Measurements from ENCODE around the gene RASGRF2. TPM values are rescaled to one million over a fixed set of nuclear protein-coding genes. Genes with fewer than 3 reads are reported as not detected.

RASGRF2 gene
- polyA plus RNA-seq, 4 donors = 0.54 to 3.0 (median 1.5) TPM

DNA sequence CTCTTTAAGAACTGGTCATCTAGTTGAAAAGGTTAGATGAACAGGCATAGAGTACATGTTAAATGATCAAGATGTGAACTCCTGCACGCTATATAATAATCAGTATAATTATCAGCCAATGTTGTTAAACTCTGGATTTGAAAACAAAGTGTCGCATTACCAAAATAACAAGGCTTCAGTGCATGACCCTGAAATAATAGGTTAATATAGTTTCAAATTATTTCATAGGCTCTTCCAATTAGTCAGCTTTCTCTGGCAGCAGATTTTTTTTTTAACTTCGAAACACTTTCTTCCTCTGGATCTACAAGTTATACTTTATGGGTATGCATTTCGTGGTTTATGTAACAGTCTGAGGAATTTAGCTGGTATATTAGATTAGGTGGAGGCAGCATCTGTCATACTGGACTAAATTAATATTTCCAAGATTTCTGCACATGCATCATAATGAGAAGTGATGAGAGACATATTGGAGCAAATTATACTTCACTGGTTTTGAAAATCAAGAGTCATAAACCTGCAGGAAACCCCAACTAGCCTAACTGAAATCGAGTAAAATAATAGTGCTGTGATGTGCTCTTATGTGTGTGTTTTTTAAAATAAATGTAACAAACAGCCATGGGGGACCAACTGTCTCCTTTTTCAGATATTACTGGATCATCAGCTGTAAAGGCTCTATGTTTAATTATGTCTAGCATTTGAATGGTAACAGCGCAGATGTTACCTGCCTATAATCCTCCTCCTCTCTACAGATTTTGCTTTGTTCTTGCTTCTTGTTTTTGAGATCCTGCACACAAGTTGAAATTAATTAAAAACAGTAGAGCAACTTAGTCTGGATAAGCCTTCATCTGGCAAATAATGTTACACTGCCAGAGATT lies 187.1 kb downstream of the RASGRF2 start:
- Histone ChIP-seq H3K9me3 (ENCODE audit: control insufficient read depth in 2 of 2, insufficient read depth in 1 of 2, low read depth in 1 of 2, low read length in 1 of 2) (no peaks in the 10 kb centered on the region), H3K27ac (ENCODE audit: low read depth in 1 of 3, low read length in 2 of 3) (no peak overlapping the region), H3K27me3 (ENCODE audit: control insufficient read depth in 3 of 3, insufficient read depth in 3 of 3, low read length in 3 of 3) (no peaks in the 10 kb centered on the region), H3K4me1 (ENCODE audit: control insufficient read depth in 3 of 3, insufficient read depth in 2 of 3, low read depth in 1 of 3, low read length in 2 of 3) (no peaks in the 10 kb centered on the region), H3K36me3 (ENCODE audit: control insufficient read depth in 3 of 3, insufficient read depth in 2 of 3, low read depth in 1 of 3, low read length in 3 of 3) (no peaks in the 10 kb centered on the region), H3K4me3 (ENCODE audit: low read depth in 1 of 3, low read length in 3 of 3) (no peak overlapping the region)
- DNase-seq = no peak
- 60 to 76% (median 73%) methylated on average over 6 of the region's 6 CpGs for WGBS, 3 donors
- no peak for FAIRE-seq

DNA sequence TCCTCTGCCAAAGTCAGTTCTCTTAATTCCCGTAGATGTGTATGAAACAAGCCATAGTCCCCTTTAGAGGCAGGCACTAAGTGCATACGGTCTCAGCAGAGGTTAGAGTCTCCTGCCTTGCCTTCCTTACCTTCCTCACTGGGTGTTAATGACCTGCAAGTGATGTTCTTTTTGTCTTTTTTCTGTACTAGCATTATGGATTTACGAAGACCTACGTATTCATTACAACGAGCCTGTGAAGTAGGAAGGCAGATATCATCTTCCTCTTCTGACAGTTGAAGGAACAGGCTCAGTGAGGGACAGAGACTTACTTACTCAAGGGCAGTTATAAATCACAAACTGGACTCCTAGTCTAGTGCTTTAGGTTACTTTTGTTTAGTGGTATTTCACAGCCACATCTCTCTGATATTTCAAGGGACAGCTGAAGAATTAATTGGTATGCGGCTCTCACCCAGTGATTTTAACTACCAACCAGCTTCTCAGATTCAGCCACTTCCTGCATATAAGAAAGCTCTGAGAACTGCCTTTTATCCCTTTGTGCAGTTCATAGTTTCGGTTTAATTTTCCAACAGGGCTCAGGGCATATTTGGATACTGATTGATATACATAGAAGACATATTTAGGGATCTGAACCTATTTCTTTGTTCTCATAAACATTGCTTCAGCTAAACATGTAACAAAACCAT lies 187.9 kb downstream of the RASGRF2 start:
- Histone ChIP-seq H3K27me3 (ENCODE audit: control insufficient read depth in 3 of 3, insufficient read depth in 3 of 3, low read length in 3 of 3) (no peaks in the 10 kb centered on the region), H3K9me3 (ENCODE audit: control insufficient read depth in 2 of 2, insufficient read depth in 1 of 2, low read depth in 1 of 2, low read length in 1 of 2) (no peaks in the 10 kb centered on the region), H3K36me3 (ENCODE audit: control insufficient read depth in 3 of 3, insufficient read depth in 2 of 3, low read depth in 1 of 3, low read length in 3 of 3) (no peaks in the 10 kb centered on the region), H3K4me1 (ENCODE audit: control insufficient read depth in 3 of 3, insufficient read depth in 2 of 3, low read depth in 1 of 3, low read length in 2 of 3) (no peaks in the 10 kb centered on the region), H3K27ac (ENCODE audit: low read depth in 1 of 3, low read length in 2 of 3) (no peak overlapping the region), H3K4me3 (ENCODE audit: low read depth in 1 of 3, low read length in 3 of 3) (no peak overlapping the region)
- no peak for DNase-seq
- no peak for FAIRE-seq
- 74 to 87% (median 82%) methylated on average over 7 of the region's 7 CpGs for WGBS, 3 donors

DNA sequence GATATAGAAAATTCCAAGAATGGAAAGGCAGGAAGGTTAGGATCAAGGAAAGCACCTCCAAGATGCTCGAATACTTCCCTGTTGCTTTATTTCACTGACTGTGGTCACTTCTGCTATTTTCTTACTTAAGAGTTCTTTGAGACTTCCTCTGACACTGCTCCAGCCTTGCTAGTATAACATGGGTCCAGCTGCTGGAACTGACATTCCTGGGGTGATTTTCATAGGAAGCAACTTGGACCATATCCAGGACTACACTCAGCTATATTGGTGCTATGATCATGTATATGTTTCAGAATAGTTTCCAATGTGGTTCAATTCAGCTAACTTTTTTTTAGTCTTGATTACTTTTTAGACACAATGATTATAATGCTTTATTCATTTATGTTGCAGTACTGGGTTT lies 191.4 kb downstream of the RASGRF2 start:
- H3K27me3 ChIP-seq (ENCODE audit: control insufficient read depth in 3 of 3, insufficient read depth in 3 of 3, low read length in 3 of 3) = no peaks in the 10 kb centered on the region
- H3K9me3 ChIP-seq (ENCODE audit: control insufficient read depth in 2 of 2, insufficient read depth in 1 of 2, low read depth in 1 of 2, low read length in 1 of 2) = peaks cover 0 to 5% of the 10 kb centered on the region in 2 donors
- H3K4me3 ChIP-seq (ENCODE audit: low read depth in 1 of 3, low read length in 3 of 3) = no peak overlapping the region
- H3K4me1 ChIP-seq (ENCODE audit: control insufficient read depth in 3 of 3, insufficient read depth in 2 of 3, low read depth in 1 of 3, low read length in 2 of 3) = no peaks in the 10 kb centered on the region
- FAIRE-seq = no peak
- WGBS, 3 donors = 30 to 88% (median 85%) methylated on average over 1 of the region's 1 CpG
- no peak for DNase-seq
- H3K36me3 ChIP-seq (ENCODE audit: control insufficient read depth in 3 of 3, insufficient read depth in 2 of 3, low read depth in 1 of 3, low read length in 3 of 3) = no peaks in the 10 kb centered on the region
- H3K27ac ChIP-seq (ENCODE audit: low read depth in 1 of 3, low read length in 2 of 3) = no peak overlapping the region

DNA sequence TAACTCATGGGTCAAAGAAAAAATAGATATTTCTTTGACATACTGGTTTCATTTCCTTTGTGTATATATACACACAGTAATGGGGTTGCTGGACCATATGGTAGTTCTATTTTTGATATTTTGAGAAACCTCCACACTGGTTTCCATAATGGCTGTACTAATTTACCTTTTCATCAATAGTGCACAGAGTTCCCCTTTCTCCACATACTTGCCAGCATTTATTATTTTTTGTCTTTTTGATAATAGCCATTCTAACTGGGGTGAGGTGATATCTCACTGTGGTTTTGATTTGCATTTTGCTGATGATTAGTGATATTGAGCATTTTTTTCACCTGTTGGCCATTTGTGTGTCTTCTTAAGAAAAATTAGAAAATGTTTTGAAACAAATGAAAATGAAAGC lies 194.6 kb downstream of the RASGRF2 start:
- Histone ChIP-seq H3K4me1 (ENCODE audit: control insufficient read depth in 3 of 3, insufficient read depth in 2 of 3, low read depth in 1 of 3, low read length in 2 of 3) (no peaks in the 10 kb centered on the region), H3K36me3 (ENCODE audit: control insufficient read depth in 3 of 3, insufficient read depth in 2 of 3, low read depth in 1 of 3, low read length in 3 of 3) (no peaks in the 10 kb centered on the region), H3K27ac (ENCODE audit: low read depth in 1 of 3, low read length in 2 of 3) (no peak overlapping the region), H3K9me3 (ENCODE audit: control insufficient read depth in 2 of 2, insufficient read depth in 1 of 2, low read depth in 1 of 2, low read length in 1 of 2) (peaks cover 0 to 5% of the 10 kb centered on the region in 2 donors), H3K4me3 (ENCODE audit: low read depth in 1 of 3, low read length in 3 of 3) (no peak overlapping the region), H3K27me3 (ENCODE audit: control insufficient read depth in 3 of 3, insufficient read depth in 3 of 3, low read length in 3 of 3) (no peaks in the 10 kb centered on the region)
- FAIRE-seq = peak; percentile 33
- DNase-seq = no peak

DNA sequence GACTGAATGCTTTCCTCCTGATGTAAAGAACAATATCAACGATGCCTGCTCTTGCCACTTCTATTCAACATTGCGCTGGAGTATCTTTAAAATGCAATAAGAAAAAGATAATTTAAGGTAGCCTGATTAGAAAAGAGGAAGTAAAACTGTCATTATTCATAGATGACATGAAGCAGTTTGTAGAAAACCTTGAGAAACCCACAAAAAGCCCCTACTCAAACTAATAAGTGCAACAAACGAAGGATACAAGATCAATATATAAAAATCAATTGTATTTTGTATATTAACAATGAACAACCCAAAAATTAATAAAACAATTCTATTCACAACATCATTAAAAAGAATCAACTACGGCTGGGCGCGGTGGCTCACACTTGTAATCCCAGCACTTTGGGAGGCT lies 196.6 kb downstream of the RASGRF2 start:
- H3K4me1 ChIP-seq (ENCODE audit: control insufficient read depth in 3 of 3, insufficient read depth in 2 of 3, low read depth in 1 of 3, low read length in 2 of 3) = no peaks in the 10 kb centered on the region
- no peak for DNase-seq
- H3K9me3 ChIP-seq (ENCODE audit: control insufficient read depth in 2 of 2, insufficient read depth in 1 of 2, low read depth in 1 of 2, low read length in 1 of 2) = peaks cover 0 to 5% of the 10 kb centered on the region in 2 donors
- no peak for FAIRE-seq
- no peaks in the 10 kb centered on the region for H3K27me3 ChIP-seq (ENCODE audit: control insufficient read depth in 3 of 3, insufficient read depth in 3 of 3, low read length in 3 of 3)
- no peaks in the 10 kb centered on the region for H3K36me3 ChIP-seq (ENCODE audit: control insufficient read depth in 3 of 3, insufficient read depth in 2 of 3, low read depth in 1 of 3, low read length in 3 of 3)
- H3K4me3 ChIP-seq (ENCODE audit: low read depth in 1 of 3, low read length in 3 of 3) = no peak overlapping the region
- no peak overlapping the region for H3K27ac ChIP-seq (ENCODE audit: low read depth in 1 of 3, low read length in 2 of 3)
- 90 to 94% (median 91%) methylated on average over 6 of the region's 6 CpGs for WGBS, 3 donors

DNA sequence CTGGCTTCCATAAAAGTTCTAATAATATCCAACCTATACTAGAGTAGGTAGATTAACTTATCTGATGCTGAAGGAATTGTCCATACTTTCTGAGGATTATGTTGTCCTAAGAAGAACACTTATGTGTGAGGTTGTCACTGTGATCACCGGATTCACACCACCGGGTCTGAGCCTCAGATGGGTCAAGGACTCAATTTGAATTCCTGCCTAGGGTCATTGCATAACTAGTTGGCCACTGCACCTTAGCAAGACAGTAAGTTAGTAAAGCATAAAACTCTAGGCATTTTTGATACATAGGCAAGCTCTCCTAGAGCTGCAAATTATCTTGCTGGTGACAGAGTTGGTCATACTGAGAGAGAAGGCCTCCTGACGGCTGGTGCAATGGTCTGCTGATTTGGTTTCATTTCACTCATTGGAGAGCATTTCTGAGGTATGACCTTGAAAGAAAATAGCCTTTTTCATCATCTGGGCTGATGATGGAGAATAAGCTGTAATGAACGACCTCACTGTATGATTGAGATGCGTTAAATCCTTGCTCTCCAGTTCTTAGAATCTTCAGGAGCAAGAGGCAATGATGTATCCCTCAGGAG lies 200.9 kb downstream of the RASGRF2 start:
- no peak for FAIRE-seq
- Histone ChIP-seq H3K27ac (ENCODE audit: low read depth in 1 of 3, low read length in 2 of 3) (no peak overlapping the region), H3K9me3 (ENCODE audit: control insufficient read depth in 2 of 2, insufficient read depth in 1 of 2, low read depth in 1 of 2, low read length in 1 of 2) (no peaks in the 10 kb centered on the region), H3K4me3 (ENCODE audit: low read depth in 1 of 3, low read length in 3 of 3) (no peak overlapping the region), H3K36me3 (ENCODE audit: control insufficient read depth in 3 of 3, insufficient read depth in 2 of 3, low read depth in 1 of 3, low read length in 3 of 3) (no peaks in the 10 kb centered on the region), H3K4me1 (ENCODE audit: control insufficient read depth in 3 of 3, insufficient read depth in 2 of 3, low read depth in 1 of 3, low read length in 2 of 3) (no peaks in the 10 kb centered on the region), H3K27me3 (ENCODE audit: control insufficient read depth in 3 of 3, insufficient read depth in 3 of 3, low read length in 3 of 3) (no peaks in the 10 kb centered on the region)
- 75 to 90% (median 86%) methylated on average over 5 of the region's 5 CpGs for WGBS, 3 donors
- DNase-seq = no peak

DNA sequence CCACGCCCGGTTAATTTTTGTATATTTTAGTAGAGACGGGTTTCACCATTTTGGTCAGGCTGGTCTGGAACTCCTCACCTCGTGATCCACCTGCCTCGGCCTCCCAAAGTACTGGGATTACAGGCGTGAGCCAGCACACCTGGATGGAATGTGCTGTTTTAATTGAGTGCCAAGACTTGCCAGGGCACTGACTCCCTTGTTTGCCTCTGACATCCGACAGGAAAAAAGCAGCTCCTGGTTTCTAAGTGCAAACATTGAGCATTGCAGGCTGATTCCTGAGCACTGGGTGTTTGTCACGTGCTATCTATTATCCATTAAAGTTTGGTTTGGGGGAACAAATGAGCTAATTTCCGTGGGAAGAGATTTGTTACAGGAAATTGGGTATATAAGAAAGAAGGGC lies 202.3 kb downstream of the RASGRF2 start:
- 76 to 84% (median 77%) methylated on average over 9 of the region's 9 CpGs for WGBS, 3 donors
- no peaks in the 10 kb centered on the region for H3K4me1 ChIP-seq (ENCODE audit: control insufficient read depth in 3 of 3, insufficient read depth in 2 of 3, low read depth in 1 of 3, low read length in 2 of 3)

DNA sequence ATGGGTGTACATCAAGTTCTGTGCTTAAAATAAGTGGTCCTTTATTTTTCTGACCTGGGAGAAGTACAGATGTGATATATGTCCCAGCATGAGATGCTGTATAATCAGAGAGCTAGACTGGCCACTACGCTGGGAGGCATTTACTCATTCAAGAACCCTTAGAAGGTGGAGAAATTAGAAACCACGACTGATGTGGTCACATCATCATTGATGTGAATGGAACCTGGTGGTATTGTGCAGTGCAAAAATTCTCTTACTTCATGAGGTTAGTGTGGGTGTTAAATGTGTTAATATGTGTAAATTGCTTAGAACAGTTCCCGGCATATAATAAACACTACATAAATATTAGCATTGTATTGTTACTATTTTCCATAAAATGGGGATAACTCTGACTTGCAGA lies 203.5 kb downstream of the RASGRF2 start:
- no peak for FAIRE-seq
- WGBS, 3 donors = 72 to 83% (median 77%) methylated on average over 3 of the region's 3 CpGs
- H3K9me3 ChIP-seq (ENCODE audit: control insufficient read depth in 2 of 2, insufficient read depth in 1 of 2, low read depth in 1 of 2, low read length in 1 of 2) = no peaks in the 10 kb centered on the region
- no peaks in the 10 kb centered on the region for H3K36me3 ChIP-seq (ENCODE audit: control insufficient read depth in 3 of 3, insufficient read depth in 2 of 3, low read depth in 1 of 3, low read length in 3 of 3)
- no peaks in the 10 kb centered on the region for H3K27me3 ChIP-seq (ENCODE audit: control insufficient read depth in 3 of 3, insufficient read depth in 3 of 3, low read length in 3 of 3)
- H3K27ac ChIP-seq (ENCODE audit: low read depth in 1 of 3, low read length in 2 of 3) = no peak overlapping the region
- DNase-seq = no peak
- H3K4me1 ChIP-seq (ENCODE audit: control insufficient read depth in 3 of 3, insufficient read depth in 2 of 3, low read depth in 1 of 3, low read length in 2 of 3) = no peaks in the 10 kb centered on the region
- no peak overlapping the region for H3K4me3 ChIP-seq (ENCODE audit: low read depth in 1 of 3, low read length in 3 of 3)

More for the DNA sequence above, 202.3 kb downstream of the RASGRF2 start:
- Histone ChIP-seq H3K27me3 (ENCODE audit: control insufficient read depth in 3 of 3, insufficient read depth in 3 of 3, low read length in 3 of 3) (no peaks in the 10 kb centered on the region), H3K9me3 (ENCODE audit: control insufficient read depth in 2 of 2, insufficient read depth in 1 of 2, low read depth in 1 of 2, low read length in 1 of 2) (no peaks in the 10 kb centered on the region), H3K36me3 (ENCODE audit: control insufficient read depth in 3 of 3, insufficient read depth in 2 of 3, low read depth in 1 of 3, low read length in 3 of 3) (no peaks in the 10 kb centered on the region), H3K27ac (ENCODE audit: low read depth in 1 of 3, low read length in 2 of 3) (no peak overlapping the region), H3K4me3 (ENCODE audit: low read depth in 1 of 3, low read length in 3 of 3) (no peak overlapping the region)
- no peak for FAIRE-seq
- DNase-seq = no peak

All from small intestine (tissue), 7 donors.